Body of pancreas (tissue), 4 donors: ENCODE measurements around the gene NME4. TPM values are rescaled to one million over a fixed set of nuclear protein-coding genes. Genes with fewer than 3 reads are reported as not detected.
"Not testable (repeated sequence)": the region's sequence is repeated elsewhere in the genome, so short reads cannot be mapped to it uniquely, and the experiment has no call there.

Experiments
- ATAC-seq: fragments of 150-250 bp; one replicate; pipeline ENCODE4 v1.9.1; 2016
- DNase-seq, 4 donors: peaks; one replicate each; pipeline ENCODE4 v3.0.0-alpha.2; 2019
- H3K27ac ChIP-seq, 4 donors: fragments of 200-600 bp; sonication (generic); 1 replicate in 3 of 4; 2 replicates in 1 of 4; pipeline versions ENCODE4 v1.5.1 to v1.6.1; 2016 to 2019; ENCODE audit warnings: mild to moderate bottlenecking in 1 of 4, mixed read lengths in 1 of 4, moderate library complexity in 1 of 4
- H3K27me3 ChIP-seq, 2 donors: fragments of 200-600 bp; sonication (generic); one replicate each; pipeline ENCODE4 v1.6.0; 2016; ENCODE audit warnings: mild to moderate bottlenecking in 1 of 2
- H3K36me3 ChIP-seq, 2 donors: fragments of 200-600 bp; sonication (generic); replicated peaks in 1 of 2; 2 replicates each; pipeline ENCODE4 v1.5.1; 2016; ENCODE audit warnings: low read depth in 2 of 2; ENCODE audit not compliant: insufficient read depth in 1 of 2
- H3K4me1 ChIP-seq: fragments of 200-600 bp; sonication (generic); one replicate; pipeline ENCODE4 v1.6.0; 2016
- H3K4me3 ChIP-seq, 2 donors: fragments of 200-600 bp; sonication (generic); 1 replicate in 1 of 2; 2 replicates in 1 of 2; pipeline ENCODE4 v1.5.1; 2016 to 2019
- H3K9me3 ChIP-seq, 3 donors: fragments of 200-600 bp; sonication (generic); 1 replicate in 2 of 3; 2 replicates in 1 of 3; pipeline ENCODE4 v1.5.1; 2016
- CTCF ChIP-seq, 7 experiments: fragments of 450-650 bp in 4 of 7; fragments of 200-600 bp in 3 of 7; sonication (generic) in 3 of 7; IDR thresholded peaks; one replicate each; pipeline ENCODE4 v1.5.1; 2016 to 2019; ENCODE audit warnings: antibody characterized with exemption in 7 of 7
- POLR2A ChIP-seq, 3 donors: fragments of 450-650 bp; IDR thresholded peaks; one replicate each; pipeline ENCODE4 v1.6.1; 2016; ENCODE audit warnings: antibody characterized with exemption in 3 of 3, mild to moderate bottlenecking in 2 of 3
- WGBS, 2 donors: methylation state at CpG; one replicate each; pipeline ENCODE4 v1.1.5; 2017; 5-methylcytosine and 5-hydroxymethylcytosine counted together
- intact Hi-C: fragments of 100-400 bp; cut with DNase I; formaldehyde crosslinking; loops from one replicate; pipeline ENCODE4 v1.15.1; 2023
- total RNA-seq, 2 donors: library from RNA; depleted of rRNA; stranded (reverse); fragments of >200 nt; gene quantifications; one replicate each; pipeline ENCODE4 v1.1.0, GENCODE V29; 2016

Gene NME4
- total RNA-seq, 2 donors from 2014 or later = 20.2 to 33.0 TPM

GRCh38 chr16:376817-377418, 20.1 kb upstream of the NME4 start:
- peaks cover 28 to 29% of the 10 kb centered on the region in 2 donors for H3K36me3 ChIP-seq
- intact Hi-C loops = no loop called here
- no peaks in the 10 kb centered on the region for H3K27me3 ChIP-seq
- no peak overlapping the region for H3K27ac ChIP-seq
- H3K4me1 ChIP-seq = peaks cover 29% of the 10 kb centered on the region
- TF ChIP-seq CTCF (IDR thresholded peaks at IDR 0.05) (no peak), POLR2A (IDR thresholded peaks at IDR 0.05) (no peak)
- DNase-seq = peak in 1 of 4 donors; percentile 11
- no peaks in the 10 kb centered on the region for H3K9me3 ChIP-seq
- no peak overlapping the region for H3K4me3 ChIP-seq
- no peak for ATAC-seq
- WGBS, 2 donors = 84 to 86% methylated on average over 19 to 26 of the region's 26 CpGs

GRCh38 chr16:377419-377951, 19.5 kb upstream of the NME4 start:
- no peak overlapping the region for H3K27ac ChIP-seq
- H3K36me3 ChIP-seq = peaks cover 28 to 29% of the 10 kb centered on the region in 2 donors
- intact Hi-C loops = no loop called here
- 86 to 93% methylated on average over 8 to 20 of the region's 42 CpGs for WGBS, 2 donors
- TF ChIP-seq CTCF (IDR thresholded peaks at IDR 0.05) = no peak
- no peak for TF ChIP-seq POLR2A (IDR thresholded peaks at IDR 0.05)
- no peak overlapping the region for H3K4me3 ChIP-seq
- DNase-seq (peak in 1 of 4 donors; percentile 14), ATAC-seq (no peak)
- no peaks in the 10 kb centered on the region for H3K9me3 ChIP-seq
- H3K27me3 ChIP-seq = no peaks in the 10 kb centered on the region
- peaks cover 29% of the 10 kb centered on the region for H3K4me1 ChIP-seq

GRCh38 chr16:378113-378820, 18.7 kb upstream of the NME4 start:
- Histone ChIP-seq H3K36me3 (peaks cover 26 to 29% of the 10 kb centered on the region in 2 donors), H3K27ac (peak overlapping the region in 3 of 4 donors; percentile 89 to 93 (median 91)), H3K4me1 (peaks cover 29% of the 10 kb centered on the region)
- intact Hi-C loops, DNase-seq, ATAC-seq, H3K4me3 ChIP-seq, H3K27me3 ChIP-seq, H3K9me3 ChIP-seq: not testable (repeated sequence)
- WGBS, 2 donors = 79 to 85% methylated on average over 29 to 35 of the region's 36 CpGs

- Histone ChIP-seq H3K4me3 (no peak overlapping the region), H3K4me1 (peaks cover 34% of the 10 kb centered on the region), H3K27ac (peak overlapping the region; percentile 32 to 93 (median 90)), H3K27me3 (no peaks in the 10 kb centered on the region), H3K36me3 (peaks cover 25% of the 10 kb centered on the region in 2 donors), H3K9me3 (no peaks in the 10 kb centered on the region)
- TF ChIP-seq POLR2A (IDR thresholded peaks at IDR 0.05) (no peak), CTCF (IDR thresholded peaks at IDR 0.05) (no peak)
- 10 to 26% methylated on average over 4 to 9 of the region's 14 CpGs for whole genome bisulfite sequencing, 2 donors
- ATAC-seq (no peak), DNase-seq (no peak)
- intact Hi-C loops = no loop called here
These were observed 18.2 kb upstream of the NME4 start for GRCh38 chr16:378821-379182.

GRCh38 chr16:379183-379960, 17.6 kb upstream of the NME4 start:
- TF ChIP-seq POLR2A (IDR thresholded peaks at IDR 0.05) (peak; percentile 25 to 64 (median 62)), CTCF (IDR thresholded peaks at IDR 0.05) (peak in 1 of 7 experiments; percentile 0)
- Histone ChIP-seq H3K9me3 (no peaks in the 10 kb centered on the region), H3K4me3 (peak overlapping the region in 1 of 2 donors; percentile 92), H3K36me3 (peaks cover 19 to 20% of the 10 kb centered on the region in 2 donors), H3K27ac (peak overlapping the region; percentile 89 to 97 (median 92)), H3K27me3 (no peaks in the 10 kb centered on the region), H3K4me1 (peaks cover 37% of the 10 kb centered on the region)
- intact Hi-C loops = no loop called here
- ATAC-seq (peak; percentile 80), DNase-seq (peak; percentile 95 to 98 (median 97))
- 22 to 26% methylated on average over 1 to 16 of the region's 16 CpGs for WGBS, 2 donors
